Gastroesophageal sphincter (tissue), 4 donors: Measurements from ENCODE around the gene OR2V1. TPM values are rescaled to one million over a fixed set of nuclear protein-coding genes. Genes with fewer than 3 reads are reported as not detected.
A peak's percentile ranks its signal among the peaks of the same experiment; 100 is the strongest.

Experiments
- ATAC-seq: fragments of 150-250 bp; one replicate; pipeline ENCODE4 v1.9.1; 2016; ENCODE audit warnings: mild to moderate bottlenecking, moderate library complexity
- H3K27ac ChIP-seq, 4 donors: fragments of 200-600 bp; sonication (generic) in 3 of 4; 1 replicate in 3 of 4; 2 replicates in 1 of 4; pipeline ENCODE4 v1.5.1; 2016 to 2019
- H3K27me3 ChIP-seq: fragments of 200-600 bp; sonication (generic); one replicate; pipeline ENCODE4 v1.5.1; 2019
- H3K36me3 ChIP-seq, 2 donors: fragments of 200-600 bp; sonication (generic); one replicate each; pipeline ENCODE4 v1.5.1; 2019; ENCODE audit warnings: control low read depth in 1 of 2
- H3K4me1 ChIP-seq, 3 donors: fragments of 200-600 bp; sonication (generic); 1 replicate in 2 of 3; 2 replicates in 1 of 3; pipeline ENCODE4 v1.5.1; 2016 to 2019; ENCODE audit warnings: control low read depth in 2 of 3
- H3K4me3 ChIP-seq, 2 donors: fragments of 200-600 bp; sonication (generic); one replicate each; pipeline ENCODE4 v1.5.1; 2019; ENCODE audit warnings: mild to moderate bottlenecking in 1 of 2, moderate library complexity in 1 of 2
- H3K9me3 ChIP-seq, 3 donors: fragments of 200-600 bp; sonication (generic); one replicate each; pipeline ENCODE4 v1.5.1; 2017 to 2019; ENCODE audit warnings: control low read depth in 2 of 3
- CTCF ChIP-seq, 4 experiments: fragments of 200-600 bp in 2 of 4; fragments of 450-650 bp in 2 of 4; sonication (generic) in 1 of 4; IDR thresholded peaks; one replicate each; pipeline ENCODE4 v1.5.1; 2017 to 2019; ENCODE audit warnings: antibody characterized with exemption in 4 of 4, mild to moderate bottlenecking in 2 of 4, moderate library complexity in 2 of 4
- EP300 ChIP-seq: sonication (generic); formaldehyde crosslinking; IDR thresholded peaks from one replicate; pipeline ENCODE4 v1.6.1; 2017; ENCODE audit warnings: antibody characterized with exemption, mild to moderate bottlenecking
- POLR2A ChIP-seq, 2 donors: fragments of 450-650 bp; IDR thresholded peaks; one replicate each; pipeline ENCODE4 v1.6.1; 2017; ENCODE audit warnings: antibody characterized with exemption in 2 of 2, mild to moderate bottlenecking in 2 of 2, moderate library complexity in 1 of 2
- POLR2AphosphoS5 ChIP-seq: sonication (generic); formaldehyde crosslinking; IDR thresholded peaks from one replicate; pipeline ENCODE4 v1.6.1; 2017; ENCODE audit warnings: antibody characterized with exemption
- WGBS, 2 donors: methylation state at CpG; one replicate each; pipeline ENCODE4 v1.1.5; 2018; ENCODE audit warnings: low coverage in 1 of 2; 5-methylcytosine and 5-hydroxymethylcytosine counted together
- total RNA-seq, 4 donors: library from RNA; depleted of rRNA; stranded (reverse); fragments of >200 nt; gene quantifications; one replicate each; pipeline ENCODE4 v1.1.0, GENCODE V29; 2016

Gene OR2V1
- total RNA-seq, 4 donors from 2014 or later = 0.12 TPM; not detected in 3

- Histone ChIP-seq H3K36me3 (no peaks in the 10 kb centered on the region), H3K27me3 (peaks cover 38% of the 10 kb centered on the region), H3K4me1 (no peaks in the 10 kb centered on the region), H3K9me3 (no peaks in the 10 kb centered on the region), H3K4me3 (no peak overlapping the region), H3K27ac (no peak overlapping the region)
- 67 to 69% methylated on average over 3 to 7 of the region's 7 CpGs for WGBS, 2 donors
- no peak for ATAC-seq
- TF ChIP-seq POLR2AphosphoS5 (no peak), POLR2A (IDR thresholded peaks at IDR 0.05) (no peak)
Observed at GRCh38 chr5:181092428-181092827, 38.5 kb downstream of the OR2V1 start.

- H3K4me1 ChIP-seq = no peaks in the 10 kb centered on the region
- H3K9me3 ChIP-seq = peaks cover 0 to under 1% (median 0%) of the 10 kb centered on the region in 3 donors
- TF ChIP-seq POLR2AphosphoS5 = no peak
- TF ChIP-seq EP300 = no peak
- TF ChIP-seq CTCF (IDR thresholded peaks at IDR 0.05) = peak in 1 of 4 experiments; percentile 30
- TF ChIP-seq POLR2A (IDR thresholded peaks at IDR 0.05) = no peak
- no peaks in the 10 kb centered on the region for H3K36me3 ChIP-seq
- H3K27me3 ChIP-seq = peaks cover 46% of the 10 kb centered on the region
- no peak overlapping the region for H3K27ac ChIP-seq
- 34 to 66% methylated on average over 7 of the region's 10 CpGs for WGBS, 2 donors
- no peak for ATAC-seq
- H3K4me3 ChIP-seq = no peak overlapping the region
Observed at GRCh38 chr5:181088289-181088688, 42.7 kb downstream of the OR2V1 start.

- peaks cover 0 to 10% (median 0%) of the 10 kb centered on the region in 3 donors for H3K9me3 ChIP-seq
- no peaks in the 10 kb centered on the region for H3K4me1 ChIP-seq
- WGBS, 2 donors = 78 to 86% methylated on average over 10 of the region's 10 CpGs
- H3K27me3 ChIP-seq = peaks cover 46% of the 10 kb centered on the region
- TF ChIP-seq CTCF (IDR thresholded peaks at IDR 0.05) = no peak
- no peak for TF ChIP-seq POLR2A (IDR thresholded peaks at IDR 0.05)
- no peak for TF ChIP-seq POLR2AphosphoS5
- TF ChIP-seq EP300 = no peak
- no peak for ATAC-seq
- no peak overlapping the region for H3K27ac ChIP-seq
- no peak overlapping the region for H3K4me3 ChIP-seq
- no peaks in the 10 kb centered on the region for H3K36me3 ChIP-seq
Observed at GRCh38 chr5:181087309-181087708, 43.7 kb downstream of the OR2V1 start.

GRCh38 chr5:181086884-181087205, 44.1 kb downstream of the OR2V1 start:
- no peaks in the 10 kb centered on the region for H3K36me3 ChIP-seq
- ATAC-seq = no peak
- H3K27ac ChIP-seq = no peak overlapping the region
- TF ChIP-seq CTCF (IDR thresholded peaks at IDR 0.05) (no peak), EP300 (no peak), POLR2AphosphoS5 (no peak), POLR2A (IDR thresholded peaks at IDR 0.05) (no peak)
- 45 to 63% methylated on average over 6 to 7 of the region's 7 CpGs for WGBS, 2 donors
- H3K4me3 ChIP-seq = no peak overlapping the region
- H3K27me3 ChIP-seq = peaks cover 46% of the 10 kb centered on the region
- peaks cover 0 to 15% (median 0%) of the 10 kb centered on the region in 3 donors for H3K9me3 ChIP-seq
- H3K4me1 ChIP-seq = no peaks in the 10 kb centered on the region

- no peak for ATAC-seq
- H3K9me3 ChIP-seq = peaks cover 0 to 21% (median 0%) of the 10 kb centered on the region in 3 donors
- WGBS, 2 donors = 44 to 82% methylated on average over 4 to 6 of the region's 17 CpGs
- no peaks in the 10 kb centered on the region for H3K36me3 ChIP-seq
- H3K4me3 ChIP-seq = no peak overlapping the region
- no peak overlapping the region for H3K27ac ChIP-seq
- H3K4me1 ChIP-seq = no peaks in the 10 kb centered on the region
- peaks cover 48% of the 10 kb centered on the region for H3K27me3 ChIP-seq
- no peak for TF ChIP-seq POLR2A (IDR thresholded peaks at IDR 0.05)
- TF ChIP-seq EP300 = no peak
- no peak for TF ChIP-seq CTCF (IDR thresholded peaks at IDR 0.05)
- no peak for TF ChIP-seq POLR2AphosphoS5
Observed at GRCh38 chr5:181086026-181086883, 44.7 kb downstream of the OR2V1 start.
